NCI-H1105 treated with DMSO at 0.1 percent for 48 hours (cell line): ENCODE measurements around the gene GLB1L3.

ENCODE experiments used
- DNase-seq: peaks from one replicate; lab custom pipeline; 2025; lab: John Stamatoyannopoulos, UW

GLB1L3 gene, protein sequence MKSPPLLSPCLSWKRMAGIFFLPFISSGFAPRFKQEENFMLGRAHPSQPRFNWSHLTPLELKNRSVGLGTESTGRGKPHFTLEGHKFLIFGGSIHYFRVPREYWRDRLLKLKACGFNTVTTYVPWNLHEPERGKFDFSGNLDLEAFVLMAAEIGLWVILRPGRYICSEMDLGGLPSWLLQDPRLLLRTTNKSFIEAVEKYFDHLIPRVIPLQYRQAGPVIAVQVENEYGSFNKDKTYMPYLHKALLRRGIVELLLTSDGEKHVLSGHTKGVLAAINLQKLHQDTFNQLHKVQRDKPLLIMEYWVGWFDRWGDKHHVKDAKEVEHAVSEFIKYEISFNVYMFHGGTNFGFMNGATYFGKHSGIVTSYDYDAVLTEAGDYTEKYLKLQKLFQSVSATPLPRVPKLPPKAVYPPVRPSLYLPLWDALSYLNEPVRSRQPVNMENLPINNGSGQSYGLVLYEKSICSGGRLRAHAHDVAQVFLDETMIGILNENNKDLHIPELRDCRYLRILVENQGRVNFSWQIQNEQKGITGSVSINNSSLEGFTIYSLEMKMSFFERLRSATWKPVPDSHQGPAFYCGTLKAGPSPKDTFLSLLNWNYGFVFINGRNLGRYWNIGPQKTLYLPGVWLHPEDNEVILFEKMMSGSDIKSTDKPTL

DNA sequence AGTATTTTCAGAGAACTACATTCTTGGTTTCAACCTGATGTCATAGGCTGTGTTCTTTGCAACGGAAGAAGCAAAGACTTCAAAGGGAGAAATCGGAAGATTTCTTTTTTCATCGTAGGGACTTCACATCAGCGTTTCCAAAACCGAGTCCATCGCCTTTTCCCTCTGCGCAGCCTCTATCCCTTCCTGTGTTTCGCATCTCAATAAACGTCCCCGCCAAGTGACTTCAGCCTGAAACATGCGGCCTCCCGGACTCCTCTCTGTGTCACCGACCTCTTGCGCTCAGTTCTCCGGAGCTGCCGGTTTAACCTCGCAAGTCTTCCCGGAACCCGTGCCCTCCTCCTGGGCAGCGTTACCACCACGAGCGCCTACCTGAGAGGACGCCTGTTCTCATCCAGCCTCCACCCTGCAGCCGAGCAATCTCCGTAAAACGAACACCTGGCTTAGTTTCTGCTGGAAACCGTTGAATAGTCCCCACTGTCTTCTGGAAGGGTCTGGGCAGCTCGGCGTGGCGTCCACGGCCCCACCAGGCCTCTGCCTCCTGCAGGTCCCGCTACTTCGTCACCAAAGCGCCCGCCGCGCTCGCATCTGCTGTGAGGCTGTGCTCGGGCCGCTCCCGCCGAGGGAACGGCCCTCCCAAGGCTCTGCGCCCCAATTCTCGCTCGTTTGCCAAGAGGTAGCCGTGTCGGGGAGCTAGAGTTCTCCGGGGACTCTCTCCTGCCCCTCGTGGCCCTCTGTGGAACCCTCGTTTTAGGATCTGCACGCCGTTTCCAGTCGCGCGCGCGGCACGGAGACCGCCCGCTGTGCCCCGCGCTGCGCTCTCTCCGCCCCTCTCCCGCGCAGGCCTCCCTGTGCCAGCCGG lies at the start of gene GLB1L3:
Gene GLB1L3, plus strand, starts transcription at position 846 of the 862 bp plus-strand sequence. CDS start 362 bp downstream, outside the sequence.
- DNase-seq: peak; percentile 72

GRCh38 chr11:134226806-134227325 lies 49.3 kb upstream of the GLB1L3 start:
- DNase-seq: no peak

- DNase-seq: no peak
These were observed 47.6 kb upstream of the GLB1L3 start for GRCh38 chr11:134228625-134229024.

GRCh38 chr11:134229126-134229790 lies 46.9 kb upstream of the GLB1L3 start:
- DNase-seq: no peak

DNA sequence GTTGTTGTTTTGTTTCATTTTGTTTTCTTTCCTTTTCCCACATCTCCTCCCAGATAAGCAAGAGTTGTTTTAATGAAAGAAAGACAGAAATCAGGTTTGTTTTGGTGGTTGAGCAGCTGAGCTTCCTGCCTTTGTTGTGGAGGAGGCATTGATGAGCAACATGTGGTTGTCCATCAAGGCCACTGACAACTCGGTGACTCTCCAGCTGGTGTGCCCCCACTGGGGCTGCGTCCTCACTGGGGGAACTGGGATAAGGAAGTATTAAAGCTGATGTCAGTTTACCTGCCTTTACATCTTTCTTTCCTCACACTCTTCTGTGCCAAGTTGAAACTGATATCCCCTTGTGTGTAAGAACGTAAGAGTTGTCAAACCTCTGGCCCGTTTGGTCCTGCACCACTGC lies 45.8 kb upstream of the GLB1L3 start:
- no peak for DNase-seq

DNA sequence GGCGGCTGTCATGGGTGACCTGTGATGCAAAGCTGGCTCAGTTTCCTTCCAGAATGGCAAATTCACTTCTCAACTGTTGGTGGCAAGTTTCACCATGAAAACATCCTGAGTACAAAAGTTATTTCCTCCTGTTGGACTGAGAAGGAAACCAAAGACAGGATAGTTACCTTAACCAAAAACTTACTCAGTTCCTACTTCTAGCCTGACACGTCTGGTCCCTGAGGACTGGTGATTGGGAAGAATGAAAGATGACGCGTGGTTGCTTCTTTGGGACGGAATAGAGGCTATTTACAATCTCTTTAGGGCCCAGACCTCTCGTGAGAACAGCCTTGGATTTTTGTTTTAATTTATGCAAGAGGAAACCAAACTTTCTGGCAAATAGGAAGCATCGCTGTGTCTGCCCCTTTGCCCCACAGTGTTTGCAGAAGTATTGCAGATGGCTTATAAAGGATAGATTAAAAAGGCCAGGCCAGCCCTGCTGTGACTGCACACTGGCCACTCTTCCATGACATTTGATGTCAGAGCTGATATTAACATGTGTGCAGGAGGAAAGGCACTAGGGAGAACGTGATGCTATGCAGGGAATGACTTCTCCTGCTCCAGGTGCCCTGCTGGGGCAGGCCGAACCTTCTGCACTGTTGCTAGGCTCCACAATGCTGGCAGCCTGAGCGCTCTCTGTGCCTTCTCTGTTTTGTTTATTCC lies 44.1 kb upstream of the GLB1L3 start:
- no peak for DNase-seq

GRCh38 chr11:134233729-134234179 lies 42.4 kb upstream of the GLB1L3 start:
- no peak for DNase-seq

GRCh38 chr11:134235399-134235798 lies 40.8 kb upstream of the GLB1L3 start:
- DNase-seq: no peak

- no peak for DNase-seq
These were observed 39.2 kb upstream of the GLB1L3 start for GRCh38 chr11:134236834-134237556.

- no peak for DNase-seq
These were observed 38.6 kb upstream of the GLB1L3 start for GRCh38 chr11:134237557-134237922.

DNA sequence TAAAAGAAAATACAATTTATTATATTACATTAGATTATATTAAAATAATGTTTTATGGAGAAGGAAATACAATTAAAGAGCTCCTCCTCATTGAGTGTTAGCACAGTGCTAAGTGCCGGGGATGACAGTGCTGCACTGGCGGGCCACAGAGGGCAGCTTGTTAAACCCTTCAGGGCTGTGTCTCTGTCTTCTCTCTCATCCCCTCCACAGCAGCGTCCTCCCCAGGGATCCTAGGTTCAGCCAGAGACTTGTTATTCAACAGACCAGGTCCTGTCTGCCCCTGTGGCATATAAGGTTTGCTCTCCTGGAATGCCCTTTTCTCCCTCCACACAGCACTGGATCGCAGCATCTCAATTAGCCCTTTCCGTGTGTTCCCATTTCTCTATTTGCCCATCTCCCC lies 37.2 kb upstream of the GLB1L3 start:
- no peak for DNase-seq

- no peak for DNase-seq
These were observed 35.6 kb upstream of the GLB1L3 start for GRCh38 chr11:134240592-134240991.

GRCh38 chr11:134242376-134242775 lies 33.8 kb upstream of the GLB1L3 start:
- no peak for DNase-seq

DNA sequence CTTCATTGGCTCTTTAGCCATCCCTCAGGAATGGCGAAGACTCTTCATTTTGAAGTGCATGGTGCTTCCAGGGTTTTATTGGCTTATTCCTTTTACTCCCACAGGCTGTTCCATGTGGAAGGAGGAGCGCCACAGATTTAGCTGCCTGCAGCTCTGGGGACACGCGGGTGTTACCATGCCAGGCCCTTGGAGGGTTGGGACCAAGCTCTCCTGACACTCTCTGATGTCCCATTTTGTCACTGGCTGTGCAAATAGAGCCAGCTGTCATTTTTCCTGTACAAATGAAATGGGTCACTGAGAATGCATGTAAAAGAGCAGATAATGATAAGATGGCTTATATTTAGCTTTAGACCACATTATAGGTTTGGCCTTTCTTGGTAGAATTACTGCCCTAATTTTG lies 32.3 kb upstream of the GLB1L3 start:
- no peak for DNase-seq

GRCh38 chr11:134244593-134244992 lies 31.6 kb upstream of the GLB1L3 start:
- peak; percentile 43 for DNase-seq

DNA sequence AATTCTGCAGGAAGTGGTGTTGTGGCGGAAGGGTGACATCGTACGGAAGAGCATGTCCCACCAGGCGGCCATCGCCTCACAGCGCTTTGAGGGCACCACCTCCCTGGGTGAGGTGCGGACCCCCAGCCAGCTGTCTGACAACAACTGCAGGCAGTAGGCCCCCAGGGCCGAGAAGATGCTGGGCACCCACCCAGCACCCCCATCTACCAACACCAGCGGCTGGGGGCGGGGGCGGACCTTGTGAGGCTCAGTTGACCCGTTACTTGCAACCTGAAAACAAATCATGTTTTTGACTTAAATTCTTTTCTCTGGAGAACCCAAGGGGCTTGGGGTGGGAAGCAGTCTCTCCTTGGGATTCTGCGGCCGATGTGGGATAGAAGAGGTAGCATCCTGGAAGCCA lies 30.7 kb upstream of the GLB1L3 start:
- DNase-seq: no peak

DNA sequence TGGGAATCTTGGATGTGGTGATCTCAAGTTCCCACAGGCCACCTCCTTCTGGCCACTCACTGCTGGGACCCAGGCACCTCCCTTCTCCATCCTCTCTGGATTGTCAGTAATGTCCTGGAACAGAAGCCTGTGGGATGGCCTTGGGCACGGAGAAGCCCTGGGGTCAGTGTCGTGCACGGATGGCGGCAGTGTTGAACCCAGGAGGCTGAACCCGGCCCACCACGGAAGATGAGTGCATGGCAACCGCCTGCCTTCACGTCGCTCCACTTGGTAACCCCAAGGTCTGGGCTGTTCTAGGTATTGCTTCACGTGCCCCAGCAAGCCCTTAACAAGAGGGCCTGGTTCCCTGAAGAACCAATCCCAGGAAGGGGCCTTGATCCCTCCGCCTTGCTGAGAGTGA lies 30.1 kb upstream of the GLB1L3 start:
- no peak for DNase-seq

- DNase-seq: no peak
These were observed 29.5 kb upstream of the GLB1L3 start for GRCh38 chr11:134246678-134247077.

- no peak for DNase-seq
These were observed 27.2 kb upstream of the GLB1L3 start for GRCh38 chr11:134248910-134249480.

DNA sequence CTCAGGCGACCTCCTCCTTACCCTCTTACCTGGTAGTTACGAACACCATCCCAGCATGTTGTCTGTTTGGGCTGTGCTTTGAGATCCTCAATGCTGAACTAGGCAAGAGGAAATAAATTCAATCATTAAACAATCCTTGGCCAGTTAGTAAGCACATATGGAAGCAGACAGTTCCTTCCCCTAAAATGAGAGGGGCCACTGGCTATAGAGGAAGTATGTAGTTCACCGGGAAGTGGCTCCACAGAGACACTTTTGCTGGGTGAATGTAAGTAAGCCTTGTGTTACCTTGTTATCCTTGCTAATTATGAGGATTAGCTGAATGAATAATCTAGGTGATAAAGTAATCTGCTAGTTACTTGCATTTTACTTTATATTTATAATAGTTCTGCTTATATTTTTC lies 25.9 kb upstream of the GLB1L3 start:
- DNase-seq: no peak
